Liver (tissue), 3 donors: Measurements from ENCODE around the gene NCK2.

Experiments
- FOXA2 ChIP-seq: IDR thresholded peaks from 2 replicates; pipeline ENCODE4 v1.6.1; 2016; ENCODE audit warnings: antibody characterized with exemption
- RAD21 ChIP-seq, 2 donors: IDR thresholded peaks; 2 replicates each; pipeline ENCODE4 v1.6.1; 2016; ENCODE audit warnings: antibody characterized with exemption in 2 of 2, mild to moderate bottlenecking in 2 of 2
- YY1 ChIP-seq: IDR thresholded peaks from 2 replicates; pipeline ENCODE4 v1.6.1; 2016; ENCODE audit warnings: antibody characterized with exemption, mild to moderate bottlenecking
- ZBTB33 ChIP-seq: IDR thresholded peaks from 2 replicates; pipeline ENCODE4 v1.6.1; 2016; ENCODE audit warnings: antibody characterized with exemption
- TF ChIP-seq, protein P1 (sequence below): fragments of 150-350 bp; IDR thresholded peaks from 2 replicates; pipeline ENCODE4 v1.5.1; 2017; ENCODE audit warnings: improper control_type of control experiment, low read depth, low read length; ENCODE audit not compliant: missing input control
- donor health status: healthy.
- donor health status: healthy.

- no peak for TF ChIP-seq FOXA2
- TF ChIP-seq, protein P1, sequence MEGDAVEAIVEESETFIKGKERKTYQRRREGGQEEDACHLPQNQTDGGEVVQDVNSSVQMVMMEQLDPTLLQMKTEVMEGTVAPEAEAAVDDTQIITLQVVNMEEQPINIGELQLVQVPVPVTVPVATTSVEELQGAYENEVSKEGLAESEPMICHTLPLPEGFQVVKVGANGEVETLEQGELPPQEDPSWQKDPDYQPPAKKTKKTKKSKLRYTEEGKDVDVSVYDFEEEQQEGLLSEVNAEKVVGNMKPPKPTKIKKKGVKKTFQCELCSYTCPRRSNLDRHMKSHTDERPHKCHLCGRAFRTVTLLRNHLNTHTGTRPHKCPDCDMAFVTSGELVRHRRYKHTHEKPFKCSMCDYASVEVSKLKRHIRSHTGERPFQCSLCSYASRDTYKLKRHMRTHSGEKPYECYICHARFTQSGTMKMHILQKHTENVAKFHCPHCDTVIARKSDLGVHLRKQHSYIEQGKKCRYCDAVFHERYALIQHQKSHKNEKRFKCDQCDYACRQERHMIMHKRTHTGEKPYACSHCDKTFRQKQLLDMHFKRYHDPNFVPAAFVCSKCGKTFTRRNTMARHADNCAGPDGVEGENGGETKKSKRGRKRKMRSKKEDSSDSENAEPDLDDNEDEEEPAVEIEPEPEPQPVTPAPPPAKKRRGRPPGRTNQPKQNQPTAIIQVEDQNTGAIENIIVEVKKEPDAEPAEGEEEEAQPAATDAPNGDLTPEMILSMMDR, result no peak
- TF ChIP-seq RAD21 (IDR thresholded peaks at IDR 0.05), result no peak
- TF ChIP-seq ZBTB33, result no peak
- no peak for TF ChIP-seq YY1
Measured at GRCh38 chr2:105712166-105712915, 32.4 kb upstream of the NCK2 start.
